Stomach smooth muscle (tissue), 2 donors: ENCODE data around the gene SLC39A11.

Experiments used
- H3K27ac ChIP-seq: one replicate; pipeline ENCODE4 v1.7.0; 2013; ENCODE audit warnings: mild to moderate bottlenecking, low read length, inconsistent platforms
- H3K27me3 ChIP-seq, 2 donors: one replicate each; pipeline ENCODE4 v1.7.0; 2013; ENCODE audit warnings: low read length in 2 of 2; ENCODE audit not compliant: insufficient read depth in 2 of 2, control insufficient read depth in 1 of 2
- H3K36me3 ChIP-seq, 2 donors: one replicate each; pipeline ENCODE4 v1.7.0; 2013; ENCODE audit warnings: low read length in 2 of 2; ENCODE audit not compliant: control insufficient read depth in 2 of 2, insufficient read depth in 2 of 2
- H3K4me1 ChIP-seq: one replicate; pipeline ENCODE4 v1.7.0; 2013; ENCODE audit warnings: low read length; ENCODE audit not compliant: control insufficient read depth, insufficient read depth
- H3K4me3 ChIP-seq, 2 donors: one replicate each; pipeline ENCODE4 v1.7.0; 2013; ENCODE audit warnings: low read length in 2 of 2
- H3K9ac ChIP-seq, 2 donors: one replicate each; pipeline ENCODE4 v1.7.0; 2013; ENCODE audit warnings: low read length in 2 of 2, mild to moderate bottlenecking in 1 of 2
- H3K9me3 ChIP-seq, 2 donors: one replicate each; pipeline ENCODE4 v1.7.0; 2013; ENCODE audit warnings: low read length in 2 of 2; ENCODE audit not compliant: control insufficient read depth in 2 of 2
- donor health status: healthy.
- donor health status: Pancreatic carcinoma.

Gene SLC39A11

DNA sequence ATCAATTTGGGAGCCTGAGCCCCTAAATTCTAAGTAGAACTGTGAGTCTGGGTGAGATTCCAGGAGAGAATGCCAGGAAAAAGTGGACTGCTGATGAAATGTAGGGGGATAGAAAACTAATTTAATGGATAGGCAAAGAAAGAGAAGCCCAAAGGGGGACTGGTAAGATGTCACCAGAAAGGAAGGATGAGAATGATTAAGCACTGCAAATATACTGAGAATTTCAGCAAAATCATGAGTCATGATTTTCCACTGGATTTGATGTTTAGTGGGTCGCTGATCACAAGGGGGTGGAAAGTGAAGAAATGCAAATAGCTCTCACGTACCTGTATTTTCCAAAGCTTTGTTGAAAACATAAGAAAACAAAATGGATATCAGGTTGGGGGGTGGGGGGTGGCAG, 201.8 kb downstream of the SLC39A11 start:
- Histone ChIP-seq H3K4me1 (no peaks in the 10 kb centered on the region), H3K27me3 (no peaks in the 10 kb centered on the region), H3K9me3 (no peaks in the 10 kb centered on the region), H3K4me3 (no peak overlapping the region), H3K9ac (no peak overlapping the region), H3K36me3 (no peaks in the 10 kb centered on the region), H3K27ac (no peak overlapping the region)

DNA sequence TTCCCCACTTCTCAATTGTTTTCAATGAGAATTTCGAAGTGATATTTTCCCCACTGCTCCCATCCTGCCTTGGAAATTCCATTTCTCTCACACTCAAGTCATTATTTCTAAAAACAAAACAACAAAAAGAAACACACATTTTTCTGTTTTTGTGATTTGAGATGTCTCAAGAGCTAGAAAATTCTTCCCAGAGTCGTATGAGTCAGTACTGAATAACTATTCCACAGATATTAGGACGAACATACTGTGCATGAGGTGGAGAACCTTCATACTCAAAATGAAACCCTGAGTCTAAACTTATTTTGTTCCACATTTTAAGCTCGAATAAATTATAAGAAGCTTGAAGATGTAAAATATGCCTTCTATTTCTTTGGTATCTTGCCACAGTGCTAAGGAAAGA, 204.6 kb downstream of the SLC39A11 start:
- no peaks in the 10 kb centered on the region for H3K27me3 ChIP-seq
- H3K9ac ChIP-seq = no peak overlapping the region
- no peak overlapping the region for H3K4me3 ChIP-seq
- H3K9me3 ChIP-seq = no peaks in the 10 kb centered on the region
- no peaks in the 10 kb centered on the region for H3K4me1 ChIP-seq
- no peak overlapping the region for H3K27ac ChIP-seq
- no peaks in the 10 kb centered on the region for H3K36me3 ChIP-seq

DNA sequence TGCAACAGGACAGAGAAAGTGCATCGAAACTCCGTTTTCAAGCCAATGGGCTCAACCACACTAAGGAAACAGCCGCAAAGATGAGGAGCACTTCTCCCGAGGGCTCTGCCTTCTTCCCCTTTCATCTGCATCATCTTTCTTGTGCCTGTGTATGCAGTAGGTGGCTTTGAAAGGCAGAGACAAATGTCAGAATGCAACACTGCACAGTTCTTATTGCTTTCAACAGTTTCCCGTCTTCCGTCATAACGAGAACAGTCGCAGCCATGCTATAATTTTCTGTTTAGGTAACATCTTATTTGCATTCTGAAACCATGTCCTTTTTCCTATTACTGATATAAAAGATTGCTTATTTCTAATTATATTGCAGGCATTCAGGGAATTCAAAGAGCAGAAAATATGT, 205.2 kb downstream of the SLC39A11 start:
- no peaks in the 10 kb centered on the region for H3K4me1 ChIP-seq
- no peaks in the 10 kb centered on the region for H3K27me3 ChIP-seq
- H3K4me3 ChIP-seq = no peak overlapping the region
- no peak overlapping the region for H3K9ac ChIP-seq
- H3K27ac ChIP-seq = no peak overlapping the region
- no peaks in the 10 kb centered on the region for H3K36me3 ChIP-seq
- no peaks in the 10 kb centered on the region for H3K9me3 ChIP-seq

DNA sequence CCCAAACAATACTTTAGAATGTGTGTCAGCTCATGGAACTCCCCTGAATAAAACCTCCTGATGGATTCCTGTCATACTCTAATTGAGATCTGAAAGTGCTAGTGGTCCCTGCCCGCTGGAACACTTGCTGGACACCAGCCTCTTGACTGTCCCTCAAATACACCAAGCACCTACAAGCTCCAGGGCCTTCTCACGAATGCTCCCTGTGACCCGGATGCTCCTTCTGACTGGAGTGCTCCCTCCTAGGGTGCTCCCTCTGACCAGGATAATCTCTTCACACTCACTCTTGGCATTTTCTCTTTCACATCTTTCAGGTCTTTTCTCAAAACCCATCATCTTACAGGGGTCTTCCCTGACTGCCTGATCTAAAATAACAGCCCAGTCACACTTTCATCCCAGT, 205.9 kb downstream of the SLC39A11 start:
- Histone ChIP-seq H3K9ac (no peak overlapping the region), H3K4me3 (no peak overlapping the region), H3K27me3 (no peaks in the 10 kb centered on the region), H3K36me3 (no peaks in the 10 kb centered on the region), H3K9me3 (no peaks in the 10 kb centered on the region), H3K4me1 (no peaks in the 10 kb centered on the region), H3K27ac (no peak overlapping the region)

DNA sequence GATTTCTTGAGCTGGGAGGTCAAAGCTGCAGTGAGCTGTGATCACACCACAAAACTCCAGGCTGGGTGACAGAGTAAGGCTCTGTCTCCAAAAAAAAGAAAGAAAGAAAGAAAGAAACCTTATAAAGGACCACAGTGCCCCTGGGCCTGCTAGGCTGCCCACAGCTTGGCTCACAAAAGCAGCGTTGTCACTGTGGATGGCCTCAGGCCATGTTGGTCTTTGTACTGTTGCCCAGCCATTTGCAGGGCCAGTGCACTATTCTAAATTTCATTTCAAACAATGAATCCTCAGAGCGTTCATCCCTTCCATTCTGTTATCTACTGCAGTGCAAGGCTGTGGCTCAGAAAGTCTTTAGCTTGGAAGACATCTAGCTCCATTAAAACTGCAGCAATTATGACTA, 208.4 kb downstream of the SLC39A11 start:
- H3K4me3 ChIP-seq = no peak overlapping the region
- H3K27ac ChIP-seq = no peak overlapping the region
- H3K36me3 ChIP-seq = no peaks in the 10 kb centered on the region
- peaks cover 5 to 14% of the 10 kb centered on the region in 2 donors for H3K9me3 ChIP-seq
- no peaks in the 10 kb centered on the region for H3K27me3 ChIP-seq
- no peaks in the 10 kb centered on the region for H3K4me1 ChIP-seq
- H3K9ac ChIP-seq = no peak overlapping the region

DNA sequence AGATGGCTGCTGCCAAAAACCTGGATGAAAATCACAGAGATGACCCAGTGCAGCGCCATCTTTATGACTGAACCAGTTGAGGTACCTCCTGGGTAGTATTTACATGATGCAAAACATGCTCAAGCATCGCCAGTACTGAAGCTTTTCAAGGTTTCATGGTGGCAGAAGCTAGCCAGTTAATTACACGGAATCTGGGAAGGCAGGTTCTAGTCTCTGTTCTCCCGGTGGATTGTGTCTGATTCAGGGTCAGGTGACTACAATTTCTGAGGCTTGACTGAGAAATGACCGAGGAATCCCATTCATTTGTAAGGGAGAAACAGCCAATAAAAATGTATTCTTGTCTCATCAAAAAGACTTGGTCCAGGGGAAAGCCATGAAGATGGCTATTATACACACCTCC, 209.1 kb downstream of the SLC39A11 start:
- Histone ChIP-seq H3K9ac (no peak overlapping the region), H3K4me3 (no peak overlapping the region), H3K4me1 (no peaks in the 10 kb centered on the region), H3K27ac (no peak overlapping the region), H3K9me3 (peaks cover 7 to 21% of the 10 kb centered on the region in 2 donors), H3K36me3 (no peaks in the 10 kb centered on the region), H3K27me3 (no peaks in the 10 kb centered on the region)

DNA sequence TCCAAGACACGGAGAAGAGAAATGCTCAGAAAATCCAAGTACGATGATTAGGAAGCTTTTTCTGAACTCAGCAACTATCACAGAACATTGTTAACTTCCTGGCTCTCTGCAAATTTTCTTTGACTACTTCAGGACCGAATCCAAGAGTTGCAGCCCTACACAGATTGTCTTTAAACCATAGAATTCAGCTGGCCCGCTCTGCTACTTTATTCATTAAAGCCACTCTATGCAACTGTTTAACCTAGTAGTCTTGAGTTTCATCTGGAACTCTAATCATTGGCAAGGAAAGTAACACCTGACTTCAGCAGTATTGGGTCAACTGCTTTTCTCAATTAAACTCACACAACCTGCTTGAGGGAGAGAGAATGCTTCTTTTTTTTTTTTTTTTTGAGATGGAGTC, 210.1 kb downstream of the SLC39A11 start:
- no peak overlapping the region for H3K9ac ChIP-seq

DNA sequence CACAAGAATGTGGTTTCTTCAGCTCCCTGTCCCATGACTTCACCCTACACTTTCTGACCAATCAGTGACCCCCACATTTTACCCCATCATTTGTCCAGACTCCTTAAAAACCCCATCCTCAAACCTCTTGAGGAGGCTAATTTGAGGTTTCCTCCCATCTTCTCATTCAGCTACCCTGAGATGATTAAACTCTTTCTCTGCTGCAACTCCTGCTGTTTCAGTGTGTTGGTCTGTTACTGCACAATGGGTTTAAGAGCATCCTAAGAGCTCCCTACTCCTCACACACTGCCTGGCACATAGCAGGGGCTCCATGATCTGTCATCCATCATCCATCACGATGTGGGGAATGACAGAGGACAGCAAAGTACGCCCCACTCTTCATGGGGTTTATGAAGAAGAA, 212.6 kb downstream of the SLC39A11 start:
- Histone ChIP-seq H3K36me3 (no peaks in the 10 kb centered on the region), H3K4me1 (no peaks in the 10 kb centered on the region), H3K9me3 (peaks cover 7 to 23% of the 10 kb centered on the region in 2 donors), H3K27ac (no peak overlapping the region), H3K9ac (no peak overlapping the region), H3K27me3 (no peaks in the 10 kb centered on the region), H3K4me3 (no peak overlapping the region)

More for the DNA sequence above, 210.1 kb downstream of the SLC39A11 start:
- H3K27me3 ChIP-seq = no peaks in the 10 kb centered on the region
- no peak overlapping the region for H3K27ac ChIP-seq
- H3K4me3 ChIP-seq = no peak overlapping the region
- H3K36me3 ChIP-seq = no peaks in the 10 kb centered on the region
- peaks cover 7 to 23% of the 10 kb centered on the region in 2 donors for H3K9me3 ChIP-seq
- no peaks in the 10 kb centered on the region for H3K4me1 ChIP-seq

DNA sequence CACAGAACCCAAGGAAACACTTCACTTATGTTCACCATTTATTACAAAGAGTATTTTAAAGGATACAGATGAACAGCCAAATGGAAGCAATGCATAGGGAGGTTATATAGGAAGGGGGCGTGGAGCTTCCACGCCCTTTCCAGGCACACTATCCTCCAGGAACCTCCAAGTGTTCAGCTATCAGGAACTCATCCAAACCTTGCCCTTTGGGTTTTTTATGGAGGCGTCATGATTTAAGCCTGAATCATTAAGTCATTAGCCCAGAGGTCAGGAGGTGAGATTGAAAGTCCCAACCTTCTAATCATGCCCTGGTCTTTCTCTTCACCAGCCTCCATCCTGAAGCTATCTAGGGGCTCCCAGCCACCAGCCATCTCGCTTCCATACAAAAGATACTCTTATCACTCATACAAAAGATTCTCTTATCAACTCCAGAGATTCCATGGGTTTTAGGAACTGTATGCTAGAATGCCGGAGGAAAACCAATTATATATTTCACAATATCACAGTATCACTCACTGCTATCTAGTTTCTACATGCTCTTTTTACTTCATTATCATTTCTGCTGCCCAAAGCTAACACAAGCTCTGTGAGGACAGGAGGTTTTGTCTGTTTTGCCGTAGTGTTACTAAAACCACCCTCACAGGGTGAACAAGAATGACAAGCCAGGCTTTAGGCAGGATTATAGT, 213.4 kb downstream of the SLC39A11 start:
- Histone ChIP-seq H3K4me1 (no peaks in the 10 kb centered on the region), H3K27me3 (no peaks in the 10 kb centered on the region), H3K27ac (no peak overlapping the region), H3K9me3 (peaks cover 7 to 23% of the 10 kb centered on the region in 2 donors), H3K9ac (no peak overlapping the region), H3K36me3 (no peaks in the 10 kb centered on the region), H3K4me3 (no peak overlapping the region)

DNA sequence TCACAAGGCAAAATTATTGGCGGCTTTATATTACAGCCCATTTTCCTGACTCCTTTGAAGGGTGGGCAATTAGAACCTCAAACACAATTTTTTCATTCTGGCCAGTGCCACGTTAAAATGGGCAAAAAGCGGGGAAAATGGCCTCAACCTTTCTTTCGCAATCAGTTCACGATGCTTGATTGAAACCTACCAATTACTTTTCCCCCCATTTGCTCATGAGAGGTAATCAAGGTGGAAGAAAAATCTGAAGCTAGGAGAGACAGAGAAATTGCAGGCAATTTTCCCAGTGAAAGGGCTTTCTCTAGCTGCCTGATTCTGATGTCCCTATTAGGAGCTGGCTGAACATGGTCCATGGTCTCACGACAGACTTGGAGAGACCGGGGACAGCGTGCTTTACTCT, 215.1 kb downstream of the SLC39A11 start:
- no peak overlapping the region for H3K9ac ChIP-seq
- H3K27ac ChIP-seq = no peak overlapping the region
- H3K27me3 ChIP-seq = no peaks in the 10 kb centered on the region
- H3K9me3 ChIP-seq = peaks cover 7 to 23% of the 10 kb centered on the region in 2 donors
- H3K4me3 ChIP-seq = no peak overlapping the region
- H3K4me1 ChIP-seq = no peaks in the 10 kb centered on the region
- no peaks in the 10 kb centered on the region for H3K36me3 ChIP-seq

DNA sequence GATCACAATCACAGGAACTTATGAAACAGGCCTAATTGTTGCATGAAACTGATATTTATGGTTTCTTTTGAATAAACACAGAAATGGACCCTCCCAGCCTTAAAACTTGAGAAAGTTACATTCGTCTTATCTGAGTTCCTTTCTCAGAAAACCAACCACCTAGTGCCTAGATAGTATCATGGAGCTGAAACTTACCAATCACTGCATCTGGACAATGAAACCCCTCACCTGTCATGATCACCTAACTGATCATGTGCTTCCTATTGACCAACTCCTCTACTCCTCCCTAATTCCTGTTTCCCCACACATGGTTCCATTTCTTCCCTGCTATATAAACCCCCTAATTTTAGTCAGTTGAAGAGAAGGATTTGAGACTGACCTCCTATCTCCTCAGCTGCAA, 216.1 kb downstream of the SLC39A11 start:
- Histone ChIP-seq H3K36me3 (no peaks in the 10 kb centered on the region), H3K9ac (no peak overlapping the region), H3K4me1 (no peaks in the 10 kb centered on the region), H3K4me3 (no peak overlapping the region), H3K9me3 (peaks cover 7 to 23% of the 10 kb centered on the region in 2 donors), H3K27ac (no peak overlapping the region), H3K27me3 (no peaks in the 10 kb centered on the region)
